Gastrocnemius medialis (tissue), 4 donors: ENCODE measurements around the gene SBSN. TPM values are rescaled to one million over a fixed set of nuclear protein-coding genes. Genes with fewer than 3 reads are reported as not detected.

Experiments used
- ATAC-seq, 2 donors: fragments of 150-250 bp; one replicate each; pipeline ENCODE4 v1.9.1; 2016
- DNase-seq, 2 donors: peaks; one replicate each; pipeline ENCODE4 v3.0.0-alpha.2; 2019
- H3K27ac ChIP-seq, 4 donors: fragments of 200-600 bp; sonication (generic); 1 replicate in 1 of 4; 2 replicates in 3 of 4; pipeline ENCODE4 v1.5.1; 2016 to 2018; ENCODE audit warnings: mild to moderate bottlenecking in 2 of 4, moderate library complexity in 1 of 4
- H3K27me3 ChIP-seq, 3 donors: fragments of 200-600 bp; sonication (generic) in 2 of 3; 1 replicate in 1 of 3; 2 replicates in 2 of 3; pipeline versions ENCODE4 v1.5.1 to v1.6.0; 2016 to 2019; ENCODE audit warnings: mild to moderate bottlenecking in 1 of 3, moderate library complexity in 1 of 3
- H3K36me3 ChIP-seq, 2 donors: fragments of 200-600 bp; sonication (generic) in 1 of 2; one replicate each; pipeline ENCODE4 v1.5.1; 2017 to 2018
- H3K4me1 ChIP-seq, 2 donors: fragments of 200-600 bp; sonication (generic) in 1 of 2; one replicate each; pipeline ENCODE4 v1.5.1; 2016 to 2017; ENCODE audit warnings: mild to moderate bottlenecking in 2 of 2
- H3K4me3 ChIP-seq, 4 donors: fragments of 200-600 bp; sonication (generic) in 3 of 4; 1 replicate in 1 of 4; 2 replicates in 3 of 4; pipeline ENCODE4 v1.5.1; 2016 to 2019; ENCODE audit warnings: mild to moderate bottlenecking in 2 of 4
- H3K9me3 ChIP-seq, 3 donors: fragments of 200-600 bp; sonication (generic) in 2 of 3; 1 replicate in 1 of 3; 2 replicates in 2 of 3; pipeline ENCODE4 v1.5.1; 2016 to 2019
- POLR2A ChIP-seq, 2 donors: fragments of 450-650 bp; IDR thresholded peaks; one replicate each; pipeline ENCODE4 v1.6.1; 2017; ENCODE audit warnings: antibody characterized with exemption in 2 of 2, mild to moderate bottlenecking in 2 of 2, moderate library complexity in 2 of 2
- in situ Hi-C, 4 donors: fragments of 200-750 bp; cut with MboI; loops; one replicate each; pipeline versions ENCODE4 v1.15.0 to v1.8.0; 2017; ENCODE audit warnings: low sequenced_read_pairs in 4 of 4
- intact Hi-C: fragments of 100-400 bp; cut with DNase I; formaldehyde crosslinking; loops from one replicate; pipeline ENCODE4 v1.15.1; 2023; ENCODE audit warnings: low total_unique reads
- total RNA-seq, 4 donors: library from RNA; depleted of rRNA; stranded (reverse); fragments of >200 nt; gene quantifications; one replicate each; pipeline versions ENCODE4 v1.1.0 to v1.2.3, GENCODE V29; 2016
- TF ChIP-seq, protein P1 (sequence below), 5 experiments: fragments of 450-650 bp in 3 of 5; fragments of 200-600 bp in 2 of 5; sonication (generic) in 2 of 5; IDR thresholded peaks in 4 of 5; conservative IDR thresholded peaks in 1 of 5; 1 replicate in 4 of 5; 2 replicates in 1 of 5; pipeline ENCODE4 v1.5.1; 2016 to 2019; ENCODE audit warnings: antibody characterized with exemption in 5 of 5, mild to moderate bottlenecking in 3 of 5, moderate library complexity in 3 of 5

The SBSN gene
- total RNA-seq, 4 donors from 2014 or later: not detected

DNA sequence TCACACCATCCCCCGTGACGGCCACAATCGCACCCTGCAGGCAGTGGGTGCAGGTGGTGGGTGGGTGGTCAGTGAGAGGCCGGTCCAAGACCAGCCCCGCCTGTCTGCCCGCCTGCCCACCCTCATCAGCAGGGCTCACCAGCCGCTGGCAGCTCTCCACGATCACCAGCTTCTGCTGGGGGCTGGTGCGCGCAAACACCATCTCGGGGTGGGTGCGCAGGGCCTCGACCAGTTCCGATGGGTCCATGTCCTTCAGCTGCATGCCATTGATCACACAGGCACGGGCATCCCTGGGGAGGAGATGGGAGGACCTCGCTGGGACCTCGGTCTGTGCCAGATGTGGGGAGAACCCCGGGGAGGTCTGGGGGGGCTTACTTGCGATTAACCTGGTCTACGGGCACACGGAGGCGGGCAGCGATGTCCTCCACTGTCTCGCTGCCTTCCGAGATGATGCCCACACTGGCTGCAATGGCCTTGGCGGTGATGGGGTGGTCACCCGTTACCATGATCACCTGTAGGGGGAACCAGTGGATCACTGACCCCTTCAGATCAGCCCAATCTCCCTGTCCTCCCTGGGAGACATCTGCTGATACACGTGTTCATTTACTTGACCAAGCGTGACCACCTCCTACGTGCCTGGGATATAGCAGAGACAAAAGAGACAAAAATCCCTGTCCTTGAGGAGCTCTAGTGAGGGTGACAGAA is 27.3 kb upstream of the SBSN start:
- TF ChIP-seq POLR2A (IDR thresholded peaks at IDR 0.05): no peak
- TF ChIP-seq, protein P1, sequence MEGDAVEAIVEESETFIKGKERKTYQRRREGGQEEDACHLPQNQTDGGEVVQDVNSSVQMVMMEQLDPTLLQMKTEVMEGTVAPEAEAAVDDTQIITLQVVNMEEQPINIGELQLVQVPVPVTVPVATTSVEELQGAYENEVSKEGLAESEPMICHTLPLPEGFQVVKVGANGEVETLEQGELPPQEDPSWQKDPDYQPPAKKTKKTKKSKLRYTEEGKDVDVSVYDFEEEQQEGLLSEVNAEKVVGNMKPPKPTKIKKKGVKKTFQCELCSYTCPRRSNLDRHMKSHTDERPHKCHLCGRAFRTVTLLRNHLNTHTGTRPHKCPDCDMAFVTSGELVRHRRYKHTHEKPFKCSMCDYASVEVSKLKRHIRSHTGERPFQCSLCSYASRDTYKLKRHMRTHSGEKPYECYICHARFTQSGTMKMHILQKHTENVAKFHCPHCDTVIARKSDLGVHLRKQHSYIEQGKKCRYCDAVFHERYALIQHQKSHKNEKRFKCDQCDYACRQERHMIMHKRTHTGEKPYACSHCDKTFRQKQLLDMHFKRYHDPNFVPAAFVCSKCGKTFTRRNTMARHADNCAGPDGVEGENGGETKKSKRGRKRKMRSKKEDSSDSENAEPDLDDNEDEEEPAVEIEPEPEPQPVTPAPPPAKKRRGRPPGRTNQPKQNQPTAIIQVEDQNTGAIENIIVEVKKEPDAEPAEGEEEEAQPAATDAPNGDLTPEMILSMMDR (IDR thresholded peaks at IDR 0.05 in 4 of 5, conservative IDR thresholded peaks at IDR 0.05 in 1 of 5): no peak
- H3K4me3 ChIP-seq: no peak overlapping the region
- intact Hi-C loops: no loop called here

DNA sequence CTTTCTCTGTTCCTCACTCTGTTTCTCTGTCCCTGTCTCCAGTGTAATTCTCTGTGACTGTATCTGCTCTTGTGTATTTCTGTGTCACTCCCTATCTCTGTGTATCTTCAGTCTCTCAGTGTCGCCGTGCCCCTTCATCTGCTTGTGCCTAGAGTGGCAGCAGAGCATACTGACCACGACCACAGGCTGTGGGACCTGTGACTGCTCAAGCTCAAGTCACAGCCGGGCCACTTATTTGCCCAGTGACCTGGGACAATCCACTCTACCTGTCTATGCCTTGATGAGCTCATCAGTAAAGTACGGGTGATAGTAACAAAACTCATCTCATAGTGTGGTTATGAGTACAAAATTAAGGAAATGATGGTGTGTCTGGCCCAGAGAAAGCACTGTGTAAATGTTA is 26.0 kb upstream of the SBSN start:
- in situ Hi-C loops: no loop called here
- H3K36me3 ChIP-seq: no peaks in the 10 kb centered on the region
- H3K4me1 ChIP-seq: peaks cover 0 to 12% of the 10 kb centered on the region in 2 donors
- H3K4me3 ChIP-seq: no peak overlapping the region
- TF ChIP-seq, protein P1 (IDR thresholded peaks at IDR 0.05 in 4 of 5, conservative IDR thresholded peaks at IDR 0.05 in 1 of 5): no peak
- TF ChIP-seq POLR2A (IDR thresholded peaks at IDR 0.05): no peak
- H3K27ac ChIP-seq: no peak overlapping the region
- no peak for ATAC-seq
- no peaks in the 10 kb centered on the region for H3K9me3 ChIP-seq
- no peak for DNase-seq
- peaks cover 12 to 14% (median 13%) of the 10 kb centered on the region in 3 donors for H3K27me3 ChIP-seq
- intact Hi-C loops: no loop called here

More for the DNA sequence above, 27.3 kb upstream of the SBSN start:
- no peak for DNase-seq
- H3K36me3 ChIP-seq: no peaks in the 10 kb centered on the region
- no peak overlapping the region for H3K27ac ChIP-seq
- in situ Hi-C loops: no loop called here
- H3K4me1 ChIP-seq: peaks cover 0 to 9% of the 10 kb centered on the region in 2 donors
- H3K9me3 ChIP-seq: no peaks in the 10 kb centered on the region
- H3K27me3 ChIP-seq: peaks cover 15 to 24% (median 23%) of the 10 kb centered on the region in 3 donors
- ATAC-seq: no peak

DNA sequence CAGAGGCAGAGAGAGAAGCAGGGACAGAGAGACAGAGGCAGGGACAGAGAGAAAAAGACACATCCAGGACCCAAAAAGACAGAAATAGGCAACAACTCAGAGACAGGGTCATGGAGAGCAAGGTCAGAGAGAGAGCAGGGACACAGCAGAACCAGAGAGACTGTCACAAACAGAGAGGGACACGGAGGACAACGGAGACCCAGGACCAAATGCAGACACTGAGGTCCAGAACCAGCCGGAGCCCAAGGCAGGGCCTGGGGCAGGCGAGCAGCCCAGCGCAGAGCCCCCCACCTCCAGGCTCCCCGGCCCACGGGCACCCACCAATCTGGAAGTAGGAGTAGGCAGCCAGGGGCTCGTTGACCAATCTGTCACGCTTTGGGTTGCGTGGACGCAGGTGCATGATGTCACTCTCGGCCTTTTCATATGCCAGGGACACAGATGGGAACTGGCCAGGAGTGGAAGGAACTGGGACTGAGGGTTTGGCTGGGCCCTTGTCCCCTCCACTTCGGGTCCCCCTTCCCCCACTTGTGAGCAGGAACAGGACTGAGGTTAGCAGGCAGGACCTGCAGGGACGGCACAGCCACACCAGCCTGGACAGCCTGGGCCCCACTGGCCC is 25.4 kb upstream of the SBSN start:
- Histone ChIP-seq H3K27me3 (peaks cover 7 to 8% (median 8%) of the 10 kb centered on the region in 3 donors), H3K27ac (no peak overlapping the region), H3K4me1 (peaks cover 0 to 14% of the 10 kb centered on the region in 2 donors), H3K4me3 (no peak overlapping the region), H3K36me3 (no peaks in the 10 kb centered on the region), H3K9me3 (no peaks in the 10 kb centered on the region)
- in situ Hi-C loops: no loop called here
- intact Hi-C loops: no loop called here
- DNase-seq: no peak
- no peak for TF ChIP-seq POLR2A (IDR thresholded peaks at IDR 0.05)
- TF ChIP-seq, protein P1 (IDR thresholded peaks at IDR 0.05 in 4 of 5, conservative IDR thresholded peaks at IDR 0.05 in 1 of 5): no peak
- ATAC-seq: no peak

DNA sequence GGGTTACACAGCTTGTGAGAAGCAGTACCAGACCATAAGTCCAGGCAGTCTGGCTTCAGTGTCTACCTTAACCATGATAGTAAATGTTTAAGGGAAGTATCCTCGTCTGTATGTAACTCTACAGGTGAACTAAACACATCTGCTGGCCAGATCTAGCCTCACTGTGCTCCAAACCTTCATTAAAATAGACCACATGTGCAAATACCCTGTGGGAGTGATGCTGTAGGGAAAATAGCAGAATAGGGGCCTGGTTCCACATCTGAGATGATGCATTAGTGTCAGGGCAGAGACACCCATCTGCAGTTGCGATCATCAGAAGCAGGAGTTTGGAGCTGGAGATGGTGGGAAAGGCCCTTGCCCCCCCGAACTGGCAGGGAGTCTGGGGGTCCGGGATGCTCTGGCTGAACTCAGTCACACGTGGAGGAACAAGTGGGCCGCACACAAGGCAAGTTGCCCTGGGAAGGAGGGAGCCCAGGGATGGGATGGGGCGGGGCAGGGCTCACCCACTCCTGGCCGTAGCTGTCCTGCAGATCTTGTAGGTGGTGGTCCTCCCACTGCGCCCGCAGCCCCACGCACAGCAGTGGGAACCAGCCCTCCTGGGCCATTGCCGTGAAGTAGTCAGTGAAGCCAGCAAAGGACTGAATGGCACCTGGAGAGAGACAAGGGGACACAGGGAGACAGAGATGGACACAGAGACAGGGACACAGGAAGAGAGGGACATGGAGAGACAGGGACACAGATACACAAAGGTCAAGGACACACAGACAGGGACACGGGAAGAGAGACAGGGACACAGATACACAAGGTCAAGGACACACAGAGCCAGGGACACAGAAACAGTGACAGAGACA is 24.6 kb upstream of the SBSN start:
- in situ Hi-C loops (no loop called here), intact Hi-C loops (no loop called here)
- H3K9me3 ChIP-seq: no peaks in the 10 kb centered on the region
- H3K27me3 ChIP-seq: peaks cover 0 to 2% (median under 1%) of the 10 kb centered on the region in 3 donors
- H3K4me1 ChIP-seq: peaks cover 0 to 8% of the 10 kb centered on the region in 2 donors
- H3K36me3 ChIP-seq: peaks cover 0 to under 1% of the 10 kb centered on the region in 2 donors
- ATAC-seq (no peak), DNase-seq (no peak)
- H3K4me3 ChIP-seq: no peak overlapping the region
- no peak overlapping the region for H3K27ac ChIP-seq
- TF ChIP-seq, protein P1 (IDR thresholded peaks at IDR 0.05 in 4 of 5, conservative IDR thresholded peaks at IDR 0.05 in 1 of 5): no peak
- TF ChIP-seq POLR2A (IDR thresholded peaks at IDR 0.05): no peak
